Activated naive CD4-positive, alpha-beta T cell treated with anti-CD3 and anti-CD28 coated beads, Interleukin-2, amount 50 U/mL, for 72 hours (primary cell): ENCODE measurements around the gene POU2F1. TPM values are rescaled to one million over a fixed set of nuclear protein-coding genes. Genes with fewer than 3 reads are reported as not detected.
A peak's percentile ranks its signal among the peaks of the same experiment; 100 is the strongest.
"Not testable (repeated sequence)": the region's sequence is repeated elsewhere in the genome, so short reads cannot be mapped to it uniquely, and the experiment has no call there.

Experiments
- ATAC-seq, 2 donors: fragments of 150-1000 bp; cut with Tn5 transposase; 2 replicates each; pipeline ENCODE4 v1.10.0; 2021; ENCODE audit warnings: mild to moderate bottlenecking in 2 of 2, moderate library complexity in 2 of 2
- DNase-seq, 2 donors: peaks; one replicate each; pipeline ENCODE4 v3.0.0; 2021 to 2022; ENCODE audit warnings: low spot score in 2 of 2
- H3K27ac Mint-ChIP-seq, 2 donors: one replicate each; pipeline ENCODE4 v1.8.0; 2022; ENCODE audit warnings: mild to moderate bottlenecking in 2 of 2, mixed read lengths in 2 of 2
- H3K36me3 Mint-ChIP-seq, 2 donors: one replicate each; pipeline ENCODE4 v1.8.0; 2022; ENCODE audit warnings: mixed read lengths in 2 of 2
- H3K9me3 Mint-ChIP-seq, 2 donors: one replicate each; pipeline ENCODE4 v1.8.0; 2022; ENCODE audit warnings: mixed read lengths in 2 of 2
- total RNA-seq, 2 donors: library from RNA; stranded (reverse); gene quantifications; one replicate each; pipeline ENCODE4 v1.2.3, GENCODE V29; 2022

Gene POU2F1
- total RNA-seq, 2 donors from 2014 or later = 32.0 to 32.1 TPM

DNA sequence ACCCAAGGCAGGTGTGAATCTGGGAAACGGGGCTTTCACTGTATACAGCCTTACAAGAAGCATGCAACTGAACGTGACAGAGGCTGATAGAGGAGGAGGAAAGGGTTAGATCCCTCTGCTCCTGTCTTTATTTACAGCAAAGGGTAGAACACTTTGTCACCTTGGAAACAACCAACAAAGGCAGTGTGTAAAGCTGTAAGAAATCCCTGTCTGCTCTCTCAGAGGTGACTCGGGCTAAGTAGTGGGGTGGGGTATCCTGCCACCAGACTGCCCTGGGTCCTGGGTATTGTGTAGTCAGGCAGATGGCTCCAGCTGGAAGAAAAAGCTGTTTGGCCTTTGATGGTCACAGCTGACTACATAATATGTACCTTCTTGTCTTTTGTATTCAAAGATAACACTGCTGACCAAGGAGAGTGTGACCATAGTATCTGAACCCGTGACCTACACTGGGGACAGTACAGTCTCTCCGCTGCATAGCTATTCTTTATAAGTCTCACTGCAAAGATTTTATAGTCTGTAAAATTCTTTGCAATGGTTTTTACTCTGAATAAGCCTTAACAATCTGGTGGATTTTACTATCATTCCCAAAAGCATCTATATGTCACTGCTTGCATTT, 22.1 kb upstream of the POU2F1 start:
- Mint-ChIP-seq H3K27ac (no peak overlapping the region), H3K9me3 (no peaks in the 10 kb centered on the region), H3K36me3 (peaks cover 0 to under 1% of the 10 kb centered on the region in 2 donors)
- no peak for ATAC-seq
- no peak for DNase-seq

DNA sequence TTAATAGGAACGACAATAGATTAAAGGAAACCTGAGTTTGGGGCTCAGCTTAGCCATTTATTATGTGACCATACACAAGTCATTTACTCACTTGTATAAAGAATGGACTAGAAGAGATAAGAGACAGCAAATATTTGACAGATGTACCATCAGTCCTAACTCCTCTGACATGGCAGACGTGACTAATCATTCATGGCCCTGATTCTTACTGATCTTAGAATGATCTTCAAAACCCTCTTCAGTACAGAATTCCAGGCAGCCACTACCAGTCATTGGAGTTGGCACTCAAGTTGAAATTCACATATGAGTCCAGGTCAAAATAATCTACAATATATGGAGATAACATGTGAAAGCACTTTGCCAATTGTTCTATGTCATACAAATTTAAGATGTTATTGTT, 21.0 kb upstream of the POU2F1 start:
- Mint-ChIP-seq H3K36me3 (no peaks in the 10 kb centered on the region), H3K27ac (no peak overlapping the region), H3K9me3 (no peaks in the 10 kb centered on the region)
- ATAC-seq (no peak), DNase-seq (no peak)

DNA sequence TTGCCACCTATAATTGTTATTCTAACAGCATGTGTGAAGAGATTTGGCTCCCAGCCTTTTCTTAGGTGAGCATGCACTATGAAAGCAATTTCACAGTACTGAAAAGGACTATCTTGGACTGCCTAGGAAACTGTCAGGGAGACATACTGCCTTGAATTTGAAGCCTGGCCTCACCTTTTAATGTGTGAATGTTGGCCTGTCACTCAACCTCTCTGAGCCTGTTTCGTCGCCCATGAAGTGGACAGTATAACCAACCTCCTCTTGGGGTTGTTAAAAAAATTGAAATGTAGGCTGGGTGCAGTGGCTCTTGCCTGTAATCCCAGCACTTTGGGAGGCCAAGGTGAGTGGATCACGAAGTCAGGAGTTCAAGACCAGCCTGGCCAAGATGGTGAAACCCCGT, 20.4 kb upstream of the POU2F1 start:
- Mint-ChIP-seq H3K9me3 (no peaks in the 10 kb centered on the region), H3K36me3 (peaks cover 0 to 2% of the 10 kb centered on the region in 2 donors), H3K27ac (no peak overlapping the region)
- ATAC-seq (no peak), DNase-seq (no peak)

DNA sequence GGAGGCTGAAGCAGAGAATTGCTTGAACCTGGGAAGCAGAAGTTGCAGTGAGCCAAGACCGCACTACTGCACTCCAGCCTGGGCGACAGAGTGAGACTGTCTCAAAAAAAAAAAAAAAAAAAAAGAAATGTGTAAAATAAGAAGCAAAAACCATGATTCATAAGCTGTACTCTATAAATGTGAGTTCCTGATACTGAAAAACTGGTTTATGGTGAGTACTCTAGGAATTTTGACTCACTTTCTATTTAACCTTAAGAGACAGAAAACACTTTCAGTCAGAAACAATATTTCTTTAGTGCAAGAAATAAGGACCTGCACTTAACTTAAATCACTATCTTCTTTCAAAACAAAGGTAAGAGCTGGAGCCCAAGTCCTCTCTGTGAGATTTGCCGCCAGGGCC, 19.9 kb upstream of the POU2F1 start:
- Mint-ChIP-seq H3K27ac (peak overlapping the region in 1 of 2 donors; percentile 63), H3K36me3 (peaks cover 0 to 6% of the 10 kb centered on the region in 2 donors), H3K9me3 (no peaks in the 10 kb centered on the region)
- ATAC-seq = peak; percentile 72 to 87
- no peak for DNase-seq

DNA sequence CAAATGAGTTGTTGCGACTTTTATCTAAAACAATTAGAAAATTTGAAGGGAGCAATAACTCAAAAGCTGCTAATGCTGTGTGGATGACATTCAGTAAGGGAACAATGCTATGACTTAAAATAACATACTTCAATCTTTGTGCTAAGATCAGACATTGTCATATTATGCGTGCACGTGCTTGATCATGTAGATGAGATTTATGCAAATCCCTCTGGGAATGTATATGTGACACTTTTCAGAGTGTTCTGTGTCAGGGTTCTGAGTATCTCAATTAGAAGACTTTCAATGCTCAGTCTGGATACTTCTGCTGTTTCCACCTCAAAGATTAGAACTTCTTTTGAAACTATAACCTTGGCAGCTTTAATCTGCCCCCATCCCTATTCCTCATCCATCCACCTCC, 18.6 kb upstream of the POU2F1 start:
- H3K27ac Mint-ChIP-seq = no peak overlapping the region

DNA sequence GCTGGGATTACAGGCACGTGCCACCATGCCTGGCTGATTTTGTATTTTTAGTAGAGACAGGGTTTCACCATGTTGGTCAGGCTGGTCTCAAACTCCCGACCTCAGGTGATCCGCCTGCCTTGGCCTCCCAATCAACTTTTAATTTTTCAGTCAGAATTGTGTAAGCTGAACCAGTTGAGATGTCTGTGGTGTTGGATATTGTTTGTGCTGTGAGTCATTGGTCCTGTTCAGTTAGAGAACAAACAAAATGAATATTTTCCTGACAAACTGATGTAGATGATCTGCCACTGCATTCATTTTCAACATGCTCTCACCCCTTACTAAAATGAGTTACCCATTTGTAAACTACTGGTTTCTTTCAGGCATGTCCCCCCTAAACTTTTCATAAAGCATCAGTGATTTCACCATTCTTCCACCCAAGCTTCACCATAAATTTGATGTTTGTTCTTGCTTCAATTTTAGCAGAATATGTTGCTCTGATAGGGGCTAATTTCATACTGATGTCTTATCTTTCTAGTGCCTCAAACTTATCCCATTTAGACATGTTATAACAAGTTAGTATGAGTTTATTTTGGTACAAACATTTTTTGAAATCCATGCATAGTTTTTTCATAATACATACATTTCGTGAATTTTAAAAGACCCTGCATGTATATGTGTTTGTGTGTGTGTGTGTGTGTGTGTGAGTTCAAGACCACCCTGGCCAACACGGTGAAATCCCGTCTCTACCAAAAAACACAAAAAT, 15.2 kb upstream of the POU2F1 start:
- peaks cover 14 to 28% of the 10 kb centered on the region in 2 donors for H3K36me3 Mint-ChIP-seq
- not testable (repeated sequence) for H3K9me3 Mint-ChIP-seq, ATAC-seq, DNase-seq
- H3K27ac Mint-ChIP-seq = peak overlapping the region in 1 of 2 donors; percentile 31

More for the DNA sequence above, 18.6 kb upstream of the POU2F1 start:
- ATAC-seq (no peak), DNase-seq (no peak)
- Mint-ChIP-seq H3K9me3 (no peaks in the 10 kb centered on the region), H3K36me3 (peaks cover 0 to 6% of the 10 kb centered on the region in 2 donors)

DNA sequence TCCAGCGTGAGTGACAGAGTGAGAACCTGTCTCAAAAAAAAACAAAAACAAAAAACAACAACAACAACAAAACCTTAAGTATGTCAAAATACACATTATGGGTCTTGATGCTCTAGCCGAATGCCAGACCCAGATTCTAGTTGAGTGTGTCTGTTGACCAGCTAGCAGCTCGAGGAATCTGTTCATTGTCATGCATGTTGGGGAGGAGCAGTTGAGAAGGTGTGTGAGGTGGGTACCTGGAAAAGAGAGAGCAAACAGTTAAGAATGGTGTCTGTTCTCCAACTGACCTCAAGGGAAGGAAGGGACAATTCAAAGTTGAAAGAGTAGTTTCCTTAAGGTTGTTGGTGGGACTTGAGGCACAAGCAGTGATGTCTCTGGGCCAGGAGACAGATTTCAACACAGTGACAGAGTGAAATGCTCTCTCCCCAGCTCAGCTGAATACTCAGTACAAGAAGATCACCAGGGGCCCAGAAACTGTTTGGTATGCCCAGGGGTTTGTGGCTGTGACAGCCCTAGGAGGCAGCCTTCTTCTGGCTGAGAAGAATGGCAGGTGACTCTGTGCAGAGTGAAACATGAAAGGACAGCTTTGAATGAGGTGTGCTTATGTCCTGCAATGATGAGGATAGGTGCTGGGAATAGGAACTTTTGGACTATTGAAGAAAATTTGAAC, 14.4 kb upstream of the POU2F1 start:
- Mint-ChIP-seq H3K27ac (no peak overlapping the region), H3K9me3 (peaks cover 7 to 9% of the 10 kb centered on the region in 2 donors), H3K36me3 (peaks cover 14 to 32% of the 10 kb centered on the region in 2 donors)
- no peak for DNase-seq
- no peak for ATAC-seq

DNA sequence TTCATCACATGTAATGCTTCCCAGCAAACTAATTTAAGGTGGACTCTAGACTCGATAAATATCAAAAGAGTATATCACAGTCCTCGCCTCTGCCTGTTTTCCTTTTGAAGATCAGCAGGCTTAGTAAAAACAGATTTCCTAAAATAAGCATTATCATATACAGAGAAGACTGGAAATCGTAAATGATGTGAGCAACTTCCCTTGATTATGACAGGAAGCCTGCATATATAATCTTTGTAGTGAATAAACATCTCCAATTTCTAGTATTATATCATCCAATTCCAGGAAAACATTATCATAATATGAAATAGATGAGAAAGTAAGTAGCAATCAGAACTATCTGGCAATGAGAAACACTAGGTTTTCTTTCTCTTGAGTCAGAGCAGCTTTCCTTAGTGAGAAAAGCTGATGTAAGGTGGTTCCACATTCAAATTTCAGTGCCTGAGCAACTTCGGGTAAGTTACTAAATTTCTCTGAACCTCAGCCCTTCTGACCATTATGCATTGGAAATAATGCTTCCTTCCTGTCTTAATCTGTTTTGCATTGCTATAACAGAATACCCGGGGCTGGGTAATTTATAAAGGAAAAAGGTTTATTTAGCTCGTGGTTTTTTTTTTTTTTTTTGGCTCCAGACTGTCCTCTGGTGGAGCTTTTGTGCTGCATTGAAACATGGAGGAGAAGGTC, 12.6 kb upstream of the POU2F1 start:
- DNase-seq (no peak), ATAC-seq (peak; percentile 56 to 84)
- Mint-ChIP-seq H3K27ac (peak overlapping the region in 1 of 2 donors; percentile 67), H3K9me3 (peaks cover 7 to 9% of the 10 kb centered on the region in 2 donors), H3K36me3 (peaks cover 14 to 34% of the 10 kb centered on the region in 2 donors)

DNA sequence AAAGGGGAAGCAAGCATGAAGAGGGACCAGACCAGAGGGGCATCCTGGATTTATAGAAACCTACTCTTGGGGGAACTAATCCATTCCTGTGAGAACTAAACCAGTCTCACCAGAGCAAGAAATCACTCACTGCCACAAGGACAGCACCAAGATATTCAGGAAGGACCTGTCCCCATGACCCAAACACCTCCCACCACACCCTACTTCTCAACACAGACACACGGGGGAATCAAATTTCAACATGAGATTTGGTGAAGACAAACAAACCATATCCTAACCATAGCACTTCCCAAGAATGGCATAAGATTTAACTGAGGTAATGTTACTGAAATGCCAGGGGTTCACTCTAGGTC, 12.1 kb upstream of the POU2F1 start:
- peaks cover 14 to 34% of the 10 kb centered on the region in 2 donors for H3K36me3 Mint-ChIP-seq
- H3K9me3 Mint-ChIP-seq = peaks cover 7 to 9% of the 10 kb centered on the region in 2 donors
- H3K27ac Mint-ChIP-seq = peak overlapping the region in 1 of 2 donors; percentile 67
- ATAC-seq (no peak), DNase-seq (no peak)

DNA sequence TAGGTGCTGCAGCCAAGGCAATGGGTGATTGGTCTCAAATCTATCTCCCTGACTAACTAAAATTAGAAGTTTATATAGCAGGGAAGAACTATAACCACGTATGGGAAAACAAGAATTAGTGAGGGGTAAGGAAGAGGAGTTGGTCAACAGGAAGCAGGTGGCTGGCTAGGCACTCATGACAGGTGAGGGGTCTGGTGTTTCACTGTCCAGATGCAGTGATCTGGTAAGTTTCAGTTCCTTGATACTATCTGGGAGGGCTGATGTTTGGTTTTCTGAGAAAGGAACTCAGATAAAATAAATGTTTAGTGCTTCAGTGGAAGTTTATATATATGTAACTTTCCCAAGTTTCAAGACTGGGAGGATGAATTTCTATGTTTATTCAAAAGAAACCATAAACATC, 11.6 kb upstream of the POU2F1 start:
- peaks cover 14 to 34% of the 10 kb centered on the region in 2 donors for H3K36me3 Mint-ChIP-seq
- H3K27ac Mint-ChIP-seq = no peak overlapping the region
- no peak for DNase-seq
- ATAC-seq = no peak
- peaks cover 7 to 9% of the 10 kb centered on the region in 2 donors for H3K9me3 Mint-ChIP-seq

DNA sequence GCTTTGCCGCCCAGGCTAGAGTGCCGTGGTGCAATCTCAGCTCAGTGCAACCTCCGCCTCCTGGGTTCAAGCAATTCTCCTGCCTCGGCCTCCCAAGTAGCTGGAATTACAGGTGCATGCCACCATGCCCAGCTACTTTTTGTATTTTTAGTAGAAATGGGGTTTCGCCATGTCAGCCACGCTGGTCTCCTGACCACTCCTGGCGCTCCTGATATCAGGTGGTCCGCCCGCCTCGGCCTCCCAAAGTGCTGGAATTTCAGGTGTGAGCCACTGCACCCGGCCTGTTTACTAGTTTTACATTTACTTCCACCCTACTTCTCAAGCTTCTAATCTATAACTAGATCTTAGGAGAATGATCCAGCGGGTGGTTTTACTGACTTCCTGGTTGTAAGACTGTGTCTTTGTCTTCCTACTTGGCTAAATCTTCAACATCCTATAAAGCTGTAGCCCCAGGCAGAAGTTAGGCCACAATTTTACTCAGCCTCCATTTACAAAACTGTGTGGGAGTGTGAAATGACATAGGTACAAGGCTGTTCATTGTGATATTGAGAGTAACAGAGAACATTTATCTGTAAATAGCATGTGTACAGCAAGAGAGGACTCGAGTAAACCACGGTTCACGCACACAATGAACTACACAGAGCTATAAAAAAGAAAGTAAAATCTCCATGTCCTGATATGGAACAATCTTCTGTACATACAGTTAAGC, 9.6 kb upstream of the POU2F1 start:
- DNase-seq = no peak
- Mint-ChIP-seq H3K9me3 (peaks cover 7 to 9% of the 10 kb centered on the region in 2 donors), H3K27ac (no peak overlapping the region), H3K36me3 (peaks cover 14 to 28% of the 10 kb centered on the region in 2 donors)
- ATAC-seq = peak in 1 of 2 donors; percentile 51

DNA sequence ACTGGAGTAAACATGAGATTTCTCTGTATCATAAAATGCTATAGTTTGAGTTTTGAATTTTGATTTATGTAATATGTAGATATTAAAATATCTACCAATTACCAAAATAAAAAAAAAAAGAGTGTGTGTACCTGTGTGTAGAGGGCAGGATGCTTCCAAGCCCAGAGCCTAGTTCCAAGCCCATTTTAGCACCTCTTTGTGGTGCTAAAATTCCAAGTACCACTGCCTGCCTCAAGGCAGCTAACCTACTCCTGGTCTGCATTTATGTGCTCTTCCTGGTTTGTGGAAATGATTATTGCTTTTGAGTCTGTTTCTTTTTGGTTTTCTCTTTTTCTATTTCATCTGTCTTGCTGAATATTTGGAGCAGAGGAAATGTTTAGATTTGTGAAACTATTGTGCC, 8.7 kb upstream of the POU2F1 start:
- no peak overlapping the region for H3K27ac Mint-ChIP-seq
- H3K9me3 Mint-ChIP-seq = peaks cover 7 to 9% of the 10 kb centered on the region in 2 donors
- no peak for ATAC-seq
- DNase-seq = no peak
- peaks cover 14 to 28% of the 10 kb centered on the region in 2 donors for H3K36me3 Mint-ChIP-seq

DNA sequence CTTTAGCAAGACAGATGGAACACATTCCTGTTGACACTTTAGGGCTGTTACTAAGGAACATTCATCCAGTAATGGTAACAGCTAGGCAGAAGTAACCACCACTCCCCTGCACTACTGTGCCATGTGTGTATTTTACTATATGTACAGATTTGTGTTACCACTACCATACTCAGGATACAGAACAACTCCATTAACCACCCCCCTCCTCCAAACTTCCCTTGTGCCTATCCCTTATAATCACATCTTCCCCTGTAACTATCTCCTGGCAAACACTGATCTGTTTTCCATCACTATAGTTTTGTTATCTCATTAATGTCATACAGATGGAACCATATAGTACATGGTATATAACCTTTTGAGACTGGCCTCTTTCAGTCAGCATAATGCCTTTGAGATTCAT, 3.9 kb upstream of the POU2F1 start:
- H3K36me3 Mint-ChIP-seq = peaks cover under 1 to 11% of the 10 kb centered on the region in 2 donors
- ATAC-seq = no peak
- H3K27ac Mint-ChIP-seq = no peak overlapping the region

DNA sequence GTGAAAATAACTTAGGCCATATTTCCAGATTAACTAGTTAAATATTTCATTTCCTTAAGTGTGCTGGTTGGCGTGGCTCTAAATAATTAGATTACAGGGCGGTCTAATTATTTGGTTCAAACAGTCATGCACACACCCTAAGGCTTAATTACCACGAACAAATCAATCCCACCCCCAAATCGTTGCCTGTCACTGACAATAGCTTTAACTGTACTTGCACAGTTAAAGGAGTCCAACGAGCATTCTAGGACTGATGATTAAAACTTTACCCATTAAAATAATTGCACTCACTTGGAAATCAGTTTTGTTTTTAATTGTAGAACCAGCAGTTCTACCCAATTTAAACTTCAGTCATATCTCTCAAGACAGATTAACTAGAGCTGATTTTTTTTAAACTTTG, 1.5 kb upstream of the POU2F1 start:
- Mint-ChIP-seq H3K27ac (peak overlapping the region; percentile 95 to 98), H3K9me3 (no peaks in the 10 kb centered on the region), H3K36me3 (peaks cover 6 to 11% of the 10 kb centered on the region in 2 donors)
- ATAC-seq = no peak
- DNase-seq = no peak

More for the DNA sequence above, 3.9 kb upstream of the POU2F1 start:
- no peak for DNase-seq
- H3K9me3 Mint-ChIP-seq = no peaks in the 10 kb centered on the region

DNA sequence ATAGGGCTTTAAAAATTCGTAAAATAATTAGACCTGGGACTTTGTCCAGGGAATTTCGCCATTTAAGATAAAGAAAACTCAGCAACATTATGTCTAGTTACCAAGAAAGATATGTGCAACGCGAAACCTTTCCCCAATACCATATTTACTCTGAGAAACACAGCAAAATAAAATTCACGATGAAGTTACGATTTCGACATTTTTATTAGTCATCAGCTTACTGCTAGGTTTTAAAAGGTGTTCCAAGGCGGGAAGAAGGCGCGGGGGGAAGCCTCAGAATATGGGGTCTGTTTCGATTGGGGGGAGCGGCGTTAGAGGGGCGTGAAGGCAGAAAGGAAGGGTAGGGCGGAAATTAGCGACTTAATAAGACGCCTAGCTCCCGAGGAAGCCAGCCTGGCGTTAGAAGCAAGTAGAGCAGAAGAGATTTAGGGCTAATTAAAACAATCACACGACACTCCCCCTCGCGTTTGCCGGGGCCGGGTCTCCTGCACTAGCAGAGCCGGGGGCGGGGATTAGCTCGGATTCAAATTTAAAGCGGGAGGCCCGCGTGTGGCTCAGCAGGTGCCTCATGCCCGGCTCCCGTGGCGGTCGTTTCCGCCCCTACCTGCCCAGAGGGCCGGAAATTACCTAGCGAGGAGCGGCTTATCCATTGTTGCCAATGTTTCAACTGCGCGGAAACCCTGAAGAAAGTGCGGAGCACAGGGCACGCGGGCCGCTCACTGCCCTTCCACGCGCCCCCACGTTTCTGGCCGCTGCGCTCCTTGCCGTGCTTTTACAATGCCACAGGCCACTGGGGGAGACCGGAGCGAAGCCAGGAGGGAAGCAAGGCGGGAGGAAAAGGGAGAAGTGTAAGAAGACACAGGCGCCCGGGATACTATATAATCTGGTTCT, 795 bp upstream of the POU2F1 start:
- no peaks in the 10 kb centered on the region for H3K9me3 Mint-ChIP-seq
- H3K36me3 Mint-ChIP-seq = peaks cover 6 to 11% of the 10 kb centered on the region in 2 donors
- ATAC-seq (peak; percentile 39 to 71), DNase-seq (peak; percentile 83 to 88)
- H3K27ac Mint-ChIP-seq = peak overlapping the region; percentile 95 to 98
